DOHH2 (cell line): ENCODE data around the gene FPR2.

Experiments used
- H3F3A ChIP-seq: fragments of 200-600 bp; sonication (generic), shearing (Covaris generic); 2 replicates; pipeline ENCODE4 v1.6.0; 2016; ENCODE audit warnings: antibody characterized with exemption, mild to moderate bottlenecking; ENCODE audit not compliant: control insufficient read depth, insufficient read depth
- H3K27ac ChIP-seq: fragments of 200-600 bp; sonication (generic); 2 replicates; pipeline ENCODE4 v1.5.1; 2014; ENCODE audit warnings: low read depth, mild to moderate bottlenecking, low read length, moderate library complexity
- H3K27me3 ChIP-seq: fragments of 200-600 bp; sonication (generic); 2 replicates; pipeline ENCODE4 v1.6.1; 2014; ENCODE audit warnings: mild to moderate bottlenecking, low read length, mixed read lengths; ENCODE audit not compliant: control insufficient read depth
- H3K36me3 ChIP-seq: fragments of 200-600 bp; sonication (generic); 2 replicates; pipeline ENCODE4 v1.6.1; 2014; ENCODE audit warnings: mild to moderate bottlenecking, low read length, moderate library complexity, mixed read lengths; ENCODE audit not compliant: control insufficient read depth
- H3K4me1 ChIP-seq: fragments of 200-600 bp; sonication (generic); 2 replicates; pipeline ENCODE4 v1.6.1; 2014; ENCODE audit warnings: mild to moderate bottlenecking, low read length, mixed read lengths; ENCODE audit not compliant: control insufficient read depth
- H3K4me2 ChIP-seq: fragments of 200-600 bp; sonication (generic); 2 replicates; pipeline ENCODE4 v1.6.0; 2014; ENCODE audit warnings: mild to moderate bottlenecking, low read length, moderate library complexity
- H3K4me3 ChIP-seq: fragments of 200-600 bp; sonication (generic); 2 replicates; pipeline ENCODE4 v1.5.1; 2014; ENCODE audit warnings: mild to moderate bottlenecking, low read length, mixed read lengths
- H3K79me2 ChIP-seq: fragments of 200-600 bp; sonication (generic); 2 replicates; pipeline ENCODE4 v1.6.1; 2014; ENCODE audit warnings: mild to moderate bottlenecking, low read length, mixed read lengths; ENCODE audit not compliant: control insufficient read depth
- H3K9me2 ChIP-seq: fragments of 200-600 bp; sonication (generic); replicated peaks from 2 replicates; pipeline ENCODE4 v1.6.1; 2014; ENCODE audit warnings: mild to moderate bottlenecking, low read length, mixed read lengths; ENCODE audit not compliant: control insufficient read depth
- H3K9me3 ChIP-seq: fragments of 200-600 bp; sonication (generic); 2 replicates; pipeline ENCODE4 v1.6.1; 2014; ENCODE audit warnings: antibody characterized with exemption, low read length, mixed read lengths; ENCODE audit not compliant: control insufficient read depth, insufficient read depth
- H4K20me1 ChIP-seq: fragments of 200-600 bp; sonication (generic); 2 replicates; pipeline ENCODE4 v1.6.0; 2014; ENCODE audit warnings: low read depth, mild to moderate bottlenecking, antibody characterized with exemption, low read length, moderate library complexity; ENCODE audit not compliant: control insufficient read depth, insufficient read depth
- CTCF ChIP-seq: fragments of 200-600 bp; sonication (generic); IDR thresholded peaks from one replicate; pipeline ENCODE4 v1.5.1; 2014; ENCODE audit warnings: antibody characterized with exemption, mild to moderate bottlenecking, low read depth, low read length; ENCODE audit not compliant: poor library complexity, severe bottlenecking
- EZH2phosphoT487 ChIP-seq: fragments of 200-600 bp; sonication (generic); IDR thresholded peaks from 2 replicates; pipeline ENCODE4 v1.6.1; 2017; ENCODE audit warnings: borderline replicate concordance, mild to moderate bottlenecking, antibody characterized with exemption, low read length, moderate library complexity, mixed read lengths

FPR2 gene

DNA sequence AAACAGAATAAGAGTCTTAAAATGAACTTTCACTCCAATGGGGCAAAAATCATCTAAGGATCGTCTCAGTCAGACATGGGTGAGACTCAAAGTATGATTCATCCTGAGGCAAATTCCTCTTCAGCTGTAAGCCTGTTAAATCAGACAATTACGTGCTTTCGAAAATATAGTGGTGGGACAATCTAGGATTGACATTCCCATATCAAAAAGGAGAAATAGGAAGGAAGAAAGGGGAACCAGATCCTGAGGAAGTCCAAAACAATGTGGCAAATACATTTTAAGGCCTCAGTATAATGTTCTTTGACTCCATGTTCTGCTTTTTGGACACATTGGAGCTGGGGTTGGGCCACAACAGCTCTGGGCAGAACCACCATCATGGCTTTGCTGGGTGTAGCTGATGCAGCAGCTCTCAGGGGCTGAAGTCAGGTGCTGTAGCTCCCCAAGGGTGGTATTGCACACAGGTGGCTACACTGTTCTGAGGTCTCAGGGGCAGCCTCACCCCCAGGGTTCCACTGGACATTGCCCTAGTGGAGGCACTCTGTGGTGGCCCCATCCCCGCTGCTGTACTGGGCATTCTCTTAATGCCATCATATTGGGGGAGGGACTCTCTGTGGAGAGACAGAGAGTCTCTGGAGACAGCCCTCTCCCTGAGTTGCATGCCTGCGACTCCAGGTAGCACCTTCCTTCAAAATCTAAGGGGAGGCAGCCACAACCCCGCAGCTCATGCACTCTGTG is 28.2 kb downstream of the FPR2 start:
- H3K4me1 ChIP-seq: no peaks in the 10 kb centered on the region
- no peak overlapping the region for H3K4me3 ChIP-seq
- H3K9me3 ChIP-seq: peaks cover 3% of the 10 kb centered on the region; the same call in 1 of the 2 replicates
- no peak for TF ChIP-seq CTCF
- no peak overlapping the region for H3K27ac ChIP-seq
- H3K27me3 ChIP-seq: no peaks in the 10 kb centered on the region
- no peaks in the 10 kb centered on the region for H3K36me3 ChIP-seq
- H3K4me2 ChIP-seq: no peak overlapping the region
- no peaks in the 10 kb centered on the region for H4K20me1 ChIP-seq
- no peaks in the 10 kb centered on the region for H3F3A ChIP-seq
- no peaks in the 10 kb centered on the region for H3K79me2 ChIP-seq
- H3K9me2 ChIP-seq: no peaks in the 10 kb centered on the region

- H3K79me2 ChIP-seq: no peaks in the 10 kb centered on the region
- H3K27ac ChIP-seq: no peak overlapping the region
- no peaks in the 10 kb centered on the region for H3K27me3 ChIP-seq
- H4K20me1 ChIP-seq: no peaks in the 10 kb centered on the region
- no peak for TF ChIP-seq CTCF
- no peak for TF ChIP-seq EZH2phosphoT487
- H3K9me2 ChIP-seq: no peaks in the 10 kb centered on the region
- no peaks in the 10 kb centered on the region for H3K36me3 ChIP-seq
- no peak overlapping the region for H3K4me2 ChIP-seq
- H3K9me3 ChIP-seq: peaks cover 3% of the 10 kb centered on the region; the same call in 1 of the 2 replicates
- no peak overlapping the region for H3K4me3 ChIP-seq
- H3K4me1 ChIP-seq: no peaks in the 10 kb centered on the region
- H3F3A ChIP-seq: no peaks in the 10 kb centered on the region
Measured at GRCh38 chr19:51792932-51793331, 32.0 kb downstream of the FPR2 start.

GRCh38 chr19:51793994-51794393 is 33.0 kb downstream of the FPR2 start:
- Histone ChIP-seq H3K4me2 (no peak overlapping the region), H3K4me3 (no peak overlapping the region), H3K9me2 (no peaks in the 10 kb centered on the region), H3F3A (no peaks in the 10 kb centered on the region), H3K27me3 (no peaks in the 10 kb centered on the region), H3K36me3 (no peaks in the 10 kb centered on the region), H3K79me2 (no peaks in the 10 kb centered on the region), H3K9me3 (peaks cover 3% of the 10 kb centered on the region; the same call in 1 of the 2 replicates), H4K20me1 (no peaks in the 10 kb centered on the region), H3K27ac (no peak overlapping the region), H3K4me1 (no peaks in the 10 kb centered on the region)
- TF ChIP-seq EZH2phosphoT487: no peak
- TF ChIP-seq CTCF: no peak
